GM19372 (cell line): Measurements from ENCODE around the gene PKP1.

ENCODE experiments used
- ATAC-seq: cut with Tn5 transposase; IDR thresholded peaks from one replicate; pipeline ENCODE4 v1.9.1; 2021; ENCODE audit warnings: mild to moderate bottlenecking, low read depth, moderate library complexity; ENCODE audit not compliant: unreplicated experiment

PKP1 gene

DNA sequence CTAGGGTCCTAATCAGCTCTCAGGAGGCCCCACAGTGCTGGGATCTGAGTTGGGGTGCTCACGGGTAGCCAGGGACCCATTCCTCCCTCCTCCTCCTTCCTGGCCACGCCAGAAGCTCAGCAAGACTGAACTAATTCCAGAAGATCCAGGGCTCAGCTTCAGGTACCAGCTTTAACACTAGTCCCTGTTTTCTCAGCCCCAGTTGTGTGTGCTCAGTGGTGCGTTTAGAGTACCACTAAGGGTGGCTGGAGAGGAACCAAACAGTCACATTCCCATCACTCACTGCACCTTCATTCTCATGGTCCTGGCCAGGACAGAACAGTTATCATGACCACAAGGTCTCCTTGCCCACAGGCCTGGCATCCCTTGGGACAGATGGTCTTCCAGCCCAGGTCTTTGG lies 20.8 kb downstream of the PKP1 start:
- ATAC-seq, result no peak

- ATAC-seq, result no peak
Measured at GRCh38 chr1:201305815-201306214, 22.5 kb downstream of the PKP1 start.

DNA sequence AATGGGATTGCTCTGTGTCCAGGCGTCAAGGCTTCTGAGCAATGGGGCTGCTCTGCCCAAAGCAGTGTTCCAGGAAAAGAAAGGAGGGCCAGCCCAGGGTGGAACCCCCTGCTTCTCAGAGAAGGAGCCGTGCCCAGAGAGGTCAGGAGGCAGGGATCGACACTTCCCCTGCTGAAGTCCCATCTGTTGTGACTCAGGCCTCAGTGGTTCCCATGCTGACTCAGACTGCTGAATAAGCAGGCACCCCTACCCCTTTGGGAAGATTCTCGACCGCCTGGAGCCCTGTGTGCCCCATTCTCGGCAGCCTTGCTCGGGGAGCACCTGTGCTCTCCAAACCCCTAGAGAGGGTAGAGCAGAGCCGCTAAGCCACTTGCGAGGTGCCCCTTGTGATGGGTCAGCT lies 23.9 kb downstream of the PKP1 start:
- ATAC-seq, result no peak

GRCh38 chr1:201307760-201308499 lies 24.6 kb downstream of the PKP1 start:
- ATAC-seq, result no peak

- no peak for ATAC-seq
Measured at GRCh38 chr1:201309416-201309815, 26.1 kb downstream of the PKP1 start.

- no peak for ATAC-seq
Measured at GRCh38 chr1:201310251-201310985, 27.1 kb downstream of the PKP1 start.

- no peak for ATAC-seq
Measured at GRCh38 chr1:201310986-201311355, 27.7 kb downstream of the PKP1 start.

- no peak for ATAC-seq
Measured at GRCh38 chr1:201311356-201312011, 28.2 kb downstream of the PKP1 start.

DNA sequence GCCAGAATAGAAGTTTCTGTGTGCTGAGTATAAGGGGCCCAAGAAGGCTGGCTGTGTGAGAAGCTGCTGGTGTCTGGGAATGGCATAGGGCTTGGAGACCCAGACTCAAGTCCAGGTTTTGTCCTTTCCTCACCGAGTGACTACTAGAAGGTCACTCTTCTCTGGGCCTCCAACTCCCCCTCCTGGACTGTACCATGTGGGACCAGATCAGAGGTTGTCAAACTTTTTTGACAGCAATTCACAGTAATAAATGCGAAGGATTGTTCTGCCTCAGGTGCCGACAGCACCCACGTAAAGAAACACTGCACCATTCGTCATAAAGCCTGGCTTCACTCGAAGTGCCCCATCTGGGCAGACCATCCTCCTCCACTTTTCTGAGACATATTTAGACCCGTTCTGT lies 29.0 kb downstream of the PKP1 start:
- no peak for ATAC-seq

GRCh38 chr1:201313086-201313485 lies 29.8 kb downstream of the PKP1 start:
- no peak for ATAC-seq

- no peak for ATAC-seq
Measured at GRCh38 chr1:201316556-201316955, 33.2 kb downstream of the PKP1 start.

GRCh38 chr1:201317551-201317950 lies 34.2 kb downstream of the PKP1 start:
- no peak for ATAC-seq

DNA sequence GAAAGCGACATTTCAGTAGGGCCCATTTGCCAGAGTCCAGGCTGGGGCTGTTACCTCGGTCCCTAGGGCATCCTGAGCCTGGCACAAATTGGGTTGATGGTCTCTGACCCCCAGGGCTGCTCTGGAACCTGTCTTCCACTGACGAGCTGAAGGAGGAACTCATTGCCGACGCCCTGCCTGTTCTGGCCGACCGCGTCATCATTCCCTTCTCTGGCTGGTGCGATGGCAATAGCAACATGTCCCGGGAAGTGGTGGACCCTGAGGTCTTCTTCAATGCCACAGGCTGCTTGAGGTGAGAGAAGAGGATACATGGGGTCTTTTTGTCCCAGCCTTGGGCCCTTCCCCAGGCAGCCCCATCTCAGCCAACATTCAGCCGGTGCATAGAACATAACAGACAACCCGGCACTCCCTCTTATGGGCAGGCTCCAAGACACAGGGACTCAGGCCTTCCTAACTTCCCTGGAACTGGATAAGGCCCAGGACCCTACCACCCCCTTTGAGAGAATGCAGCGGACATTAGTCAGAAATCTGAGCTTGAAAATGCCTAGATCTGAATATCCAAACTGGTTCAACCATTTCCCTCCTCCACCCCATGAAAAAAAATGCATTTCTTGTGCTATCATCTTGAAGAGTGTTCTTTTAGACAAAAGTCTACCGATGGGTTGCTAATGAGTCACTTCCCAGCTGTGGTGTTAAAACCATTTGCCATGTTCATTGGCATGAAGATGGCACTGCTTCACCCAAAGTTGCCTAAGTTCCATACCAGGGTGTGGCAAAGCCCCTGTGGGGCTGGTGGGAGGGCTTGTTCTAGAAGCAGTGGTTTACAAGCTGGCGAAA lies 35.4 kb downstream of the PKP1 start:
- no peak for ATAC-seq

- ATAC-seq, result no peak
Measured at GRCh38 chr1:201319631-201320030, 36.3 kb downstream of the PKP1 start.

DNA sequence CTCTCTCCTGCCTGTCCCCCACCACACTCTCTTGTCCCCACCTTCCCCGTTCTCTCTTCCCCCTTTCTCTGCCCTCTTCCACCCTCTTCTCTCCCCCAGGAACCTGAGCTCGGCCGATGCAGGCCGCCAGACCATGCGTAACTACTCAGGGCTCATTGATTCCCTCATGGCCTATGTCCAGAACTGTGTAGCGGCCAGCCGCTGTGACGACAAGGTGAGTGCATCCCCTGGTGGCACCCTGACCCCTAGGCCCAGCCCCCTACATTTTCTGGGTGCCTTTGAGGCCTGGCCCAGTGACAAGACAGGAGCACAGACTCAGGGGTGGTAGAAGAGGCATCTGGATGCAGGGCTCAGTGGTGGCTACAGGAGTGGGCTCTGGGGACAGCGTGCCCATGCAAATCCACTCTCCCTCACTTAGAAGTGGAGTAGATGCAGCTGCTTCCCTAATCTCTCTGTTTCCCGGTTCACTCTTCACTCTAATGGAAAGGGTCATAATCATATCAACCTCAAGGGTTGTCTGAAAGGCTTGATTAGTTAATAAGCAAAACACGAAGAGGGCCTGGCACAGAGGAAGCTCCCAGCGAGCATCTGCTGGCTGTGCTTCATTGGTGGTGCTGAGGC lies 37.0 kb downstream of the PKP1 start:
- ATAC-seq, result no peak

- ATAC-seq, result no peak
Measured at GRCh38 chr1:201321826-201322390, 38.6 kb downstream of the PKP1 start.

DNA sequence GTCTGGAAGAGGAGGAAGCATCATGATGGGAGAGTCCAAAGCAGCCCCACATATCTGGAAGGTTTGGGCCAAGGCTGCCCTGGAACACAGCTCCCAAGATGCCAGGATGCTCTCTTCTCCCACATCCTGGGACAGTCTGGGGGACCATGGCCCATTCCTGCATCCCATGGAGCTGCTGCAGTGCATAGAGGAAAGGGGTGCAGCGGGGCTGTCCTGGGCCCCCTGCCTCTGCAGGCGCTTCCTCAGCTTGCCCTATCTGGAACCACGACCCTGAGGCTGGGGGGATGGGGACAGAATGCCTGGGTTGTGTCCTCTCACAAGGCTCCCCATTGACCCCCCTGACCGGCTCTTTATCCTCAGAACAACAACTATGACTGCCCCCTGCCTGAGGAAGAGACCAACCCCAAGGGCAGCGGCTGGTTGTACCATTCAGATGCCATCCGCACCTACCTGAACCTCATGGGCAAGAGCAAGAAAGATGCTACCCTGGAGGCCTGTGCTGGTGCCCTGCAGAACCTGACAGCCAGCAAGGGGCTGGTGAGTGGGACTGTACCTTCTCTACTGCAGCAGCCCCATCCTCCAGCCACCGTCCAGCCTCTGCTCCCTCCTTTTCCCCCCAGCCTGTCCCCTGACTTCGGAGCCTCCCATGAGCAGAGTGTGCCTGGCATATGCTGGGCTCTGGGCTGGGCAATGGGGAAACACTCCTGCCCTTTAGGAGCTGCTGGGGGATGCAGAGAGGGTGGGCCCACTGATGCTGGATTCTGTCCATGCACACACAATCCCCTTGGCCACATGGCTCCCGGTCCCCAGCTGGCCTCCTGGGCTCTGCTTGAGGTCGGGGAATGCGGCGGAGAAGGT lies 39.6 kb downstream of the PKP1 start:
- ATAC-seq, result no peak

GRCh38 chr1:201324306-201324705 lies 41.0 kb downstream of the PKP1 start:
- ATAC-seq, result no peak
